ENCODE results near the gene ACADSB.

DNA sequence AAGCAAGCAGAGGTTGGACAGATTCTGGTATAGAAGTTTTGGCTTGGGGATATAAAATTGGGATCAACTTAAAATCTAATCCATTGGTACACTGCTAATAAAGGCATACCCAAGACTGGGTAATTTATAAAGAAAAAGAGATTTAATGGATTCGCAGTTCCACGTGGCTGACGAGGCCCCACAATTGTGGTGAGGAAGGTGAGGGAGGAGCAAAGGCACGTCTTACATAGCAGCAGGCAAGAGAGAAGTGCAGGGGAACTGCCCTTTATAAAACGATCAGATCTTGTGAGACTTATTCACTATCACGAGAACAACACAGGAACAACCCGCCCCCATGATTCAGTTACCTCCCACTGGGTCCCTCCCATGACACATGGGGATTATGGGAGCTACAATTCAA is 9.7 kb downstream of the ACADSB start:
- TF ChIP-seq, protein P1, sequence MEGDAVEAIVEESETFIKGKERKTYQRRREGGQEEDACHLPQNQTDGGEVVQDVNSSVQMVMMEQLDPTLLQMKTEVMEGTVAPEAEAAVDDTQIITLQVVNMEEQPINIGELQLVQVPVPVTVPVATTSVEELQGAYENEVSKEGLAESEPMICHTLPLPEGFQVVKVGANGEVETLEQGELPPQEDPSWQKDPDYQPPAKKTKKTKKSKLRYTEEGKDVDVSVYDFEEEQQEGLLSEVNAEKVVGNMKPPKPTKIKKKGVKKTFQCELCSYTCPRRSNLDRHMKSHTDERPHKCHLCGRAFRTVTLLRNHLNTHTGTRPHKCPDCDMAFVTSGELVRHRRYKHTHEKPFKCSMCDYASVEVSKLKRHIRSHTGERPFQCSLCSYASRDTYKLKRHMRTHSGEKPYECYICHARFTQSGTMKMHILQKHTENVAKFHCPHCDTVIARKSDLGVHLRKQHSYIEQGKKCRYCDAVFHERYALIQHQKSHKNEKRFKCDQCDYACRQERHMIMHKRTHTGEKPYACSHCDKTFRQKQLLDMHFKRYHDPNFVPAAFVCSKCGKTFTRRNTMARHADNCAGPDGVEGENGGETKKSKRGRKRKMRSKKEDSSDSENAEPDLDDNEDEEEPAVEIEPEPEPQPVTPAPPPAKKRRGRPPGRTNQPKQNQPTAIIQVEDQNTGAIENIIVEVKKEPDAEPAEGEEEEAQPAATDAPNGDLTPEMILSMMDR (IDR thresholded peaks at IDR 0.05) = no peak
- no peak for TF ChIP-seq ZFX (IDR thresholded peaks at IDR 0.05; ENCODE audit: borderline replicate concordance)

All from 22Rv1 (cell line).